Kidney (tissue), 14 donors: ENCODE data around the gene TEN1. TPM values are rescaled to one million over a fixed set of nuclear protein-coding genes. Genes with fewer than 3 reads are reported as not detected.

ENCODE experiments used
- DNase-seq, 5 donors: peaks; one replicate each; pipeline ENCODE4 v3.0.0-alpha.2; 2013 to 2020
- FAIRE-seq: peaks from 2 replicates; lab custom pipeline; 2012; peaks lifted over from hg19 to GRCh38; lab: Jason Lieb, UNC
- H3K27ac ChIP-seq, 2 donors: one replicate each; pipeline ENCODE4 v1.7.0; 2013; ENCODE audit warnings: low read depth in 2 of 2, low read length in 2 of 2, inconsistent platforms in 1 of 2
- H3K27me3 ChIP-seq: one replicate; pipeline ENCODE4 v1.7.1; 2013; ENCODE audit warnings: low read length, inconsistent platforms; ENCODE audit not compliant: control insufficient read depth, insufficient read depth
- H3K36me3 ChIP-seq, 3 donors: one replicate each; pipeline versions ENCODE4 v1.7.0 to v1.7.1; 2013; ENCODE audit warnings: low read length in 3 of 3, control low read depth in 1 of 3, inconsistent platforms in 1 of 3; ENCODE audit not compliant: insufficient read depth in 3 of 3, control insufficient read depth in 2 of 3
- H3K4me1 ChIP-seq, 3 donors: one replicate each; pipeline versions ENCODE4 v1.7.0 to v1.7.1; 2013; ENCODE audit warnings: low read length in 3 of 3, inconsistent platforms in 1 of 3, low read depth in 1 of 3; ENCODE audit not compliant: control insufficient read depth in 2 of 3, insufficient read depth in 2 of 3
- H3K4me3 ChIP-seq, 3 donors: one replicate each; pipeline versions ENCODE4 v1.7.0 to v1.8.1; 2013; ENCODE audit warnings: low read length in 3 of 3, control low read depth in 1 of 3, inconsistent platforms in 1 of 3
- H3K9ac ChIP-seq, 3 donors: one replicate each; pipeline versions ENCODE4 v1.7.0 to v1.7.1; 2013; ENCODE audit warnings: low read length in 3 of 3, control low read depth in 1 of 3, inconsistent platforms in 1 of 3
- H3K9me3 ChIP-seq, 3 donors: one replicate each; pipeline versions ENCODE4 v1.7.0 to v1.7.1; 2013; ENCODE audit warnings: low read length in 3 of 3, control low read depth in 1 of 3, inconsistent platforms in 1 of 3; ENCODE audit not compliant: control insufficient read depth in 2 of 3, insufficient read depth in 1 of 3
- CTCF ChIP-seq: IDR thresholded peaks from 3 replicates; pipeline ENCODE4 v1.5.1; 2012; ENCODE audit warnings: mild to moderate bottlenecking, moderate library complexity, borderline replicate concordance; ENCODE audit not compliant: insufficient read depth; ENCODE audit errors: extremely low read depth
- intact Hi-C: fragments of 100-400 bp; cut with DNase I; formaldehyde crosslinking; loops from one replicate; pipeline ENCODE4 v1.11.1; 2022
- polyA plus RNA-seq: library from polyadenylated mRNA; stranded (reverse); fragments of 350-450 nt; fragmentation: Illumina TruSeq; extraction: RNeasy Lipid Tissue Mini Kit (QIAGEN cat#74804); gene quantifications from one replicate; pipeline ENCODE4 v1.2.3, GENCODE V29; 2014; ENCODE audit warnings: low read depth, low replicate concordance; ENCODE audit not compliant: insufficient read depth
- total RNA-seq: library from RNA; stranded (reverse); fragmentation: NEBNext Ultra II Directional; extraction: Animal tissue kit (Norgen Biotek cat#: 25700); gene quantifications from one replicate; pipeline ENCODE4 v1.2.1, GENCODE V29; 2021
- donor health status: control.
- donor health status: control.
- donor health status: control.
- donor health status: control.
- donor health status: control.
- donor health status: DM: yes; HTN: yes; CAD: no.
- donor health status: Normal renal cell carcinoma (clear cell type).

TEN1 gene
- total and polyA plus RNA-seq, 2 donors from 2014 or later = 21.3 to 40.8 TPM

- Histone ChIP-seq H3K4me3 (no peak overlapping the region), H3K36me3 (no peaks in the 10 kb centered on the region), H3K27ac (no peak overlapping the region), H3K4me1 (no peaks in the 10 kb centered on the region), H3K9me3 (no peaks in the 10 kb centered on the region), H3K9ac (no peak overlapping the region), H3K27me3 (no peaks in the 10 kb centered on the region)
- DNase-seq (no peak), FAIRE-seq (no peak)
- no peak for TF ChIP-seq CTCF
- intact Hi-C loops = loop anchor here (10.0 kb wide), 1 partner anchor 267 kb away; no protein-coding TSS in a partner anchor
Observed at GRCh38 chr17:76017481-76018339, 38.7 kb downstream of the TEN1 start.

- no peak for TF ChIP-seq CTCF
Observed at GRCh38 chr17:76018340-76018680, 39.3 kb downstream of the TEN1 start.

GRCh38 chr17:76018801-76019200 lies 39.8 kb downstream of the TEN1 start:
- H3K4me3 ChIP-seq = no peak overlapping the region
- no peaks in the 10 kb centered on the region for H3K9me3 ChIP-seq
- TF ChIP-seq CTCF = no peak
- intact Hi-C loops = loop anchor here (10.0 kb wide), 1 partner anchor 266 kb away; no protein-coding TSS in a partner anchor
- no peaks in the 10 kb centered on the region for H3K36me3 ChIP-seq
- H3K27me3 ChIP-seq = no peaks in the 10 kb centered on the region
- H3K27ac ChIP-seq = no peak overlapping the region
- FAIRE-seq (no peak), DNase-seq (no peak)
- no peaks in the 10 kb centered on the region for H3K4me1 ChIP-seq
- no peak overlapping the region for H3K9ac ChIP-seq

More at GRCh38 chr17:76018340-76018680, 39.3 kb downstream of the TEN1 start:
- Histone ChIP-seq H3K4me3 (no peak overlapping the region), H3K9ac (no peak overlapping the region), H3K27me3 (no peaks in the 10 kb centered on the region), H3K4me1 (no peaks in the 10 kb centered on the region), H3K36me3 (no peaks in the 10 kb centered on the region), H3K9me3 (no peaks in the 10 kb centered on the region), H3K27ac (no peak overlapping the region)
- intact Hi-C loops = loop anchor here (10.0 kb wide), 1 partner anchor 266 kb away; no protein-coding TSS in a partner anchor
- FAIRE-seq (no peak), DNase-seq (no peak)
